IMR-90 (cell line): ENCODE results near the gene DIABLO. TPM values are rescaled to one million over a fixed set of nuclear protein-coding genes. Genes with fewer than 3 reads are reported as not detected.

Experiments used
- ATAC-seq: fragments of 200-7000 bp; cut with Tn5 transposase; 2 replicates; pipeline ENCODE4 v1.9.1; 2020; ENCODE audit warnings: low read depth, mild to moderate bottlenecking, moderate library complexity
- BruUV-seq: library from RNA; stranded (reverse); fragments of 400-500 nt; replicated peaks from 2 replicates; lab custom pipeline; 2021; lab: Mats Ljungman, UMichigan
- CTCF ChIA-PET: fragments of 300-600 bp; formaldehyde crosslinking; extraction: SDS; loops from one replicate; lab custom pipeline; 2021; ENCODE audit warnings: antibody characterized with exemption; lab: Yijun Ruan, JAX
- POLR2A ChIA-PET: fragments of 300-600 bp; sonication (Branson Sonifier 250); formaldehyde crosslinking; loops from one replicate; lab custom pipeline; 2022; ENCODE audit warnings: antibody characterized with exemption; ENCODE audit not compliant: unreplicated experiment; lab: Charles Lee
- DNase-seq: peaks from one replicate; pipeline ENCODE4 v3.0.0; 2013
- H2AFZ ChIP-seq: replicated peaks from 2 replicates; pipeline ENCODE3; 2013; ENCODE audit warnings: low read length, mild to moderate bottlenecking; ENCODE audit not compliant: poor library complexity
- H2AK5ac ChIP-seq: 2 replicates; pipeline ENCODE4 v1.6.1; 2013; ENCODE audit warnings: low read depth, low read length, inconsistent platforms
- H2AK9ac ChIP-seq: replicated peaks from 2 replicates; pipeline ENCODE3; 2013; ENCODE audit warnings: mild to moderate bottlenecking, low read depth, low read length, moderate library complexity; ENCODE audit not compliant: poor library complexity
- H2BK120ac ChIP-seq: 2 replicates; pipeline ENCODE4 v1.6.1; 2013; ENCODE audit warnings: low read depth, low read length, inconsistent platforms
- H2BK15ac ChIP-seq: 3 replicates; pipeline ENCODE4 v1.6.1; 2013; ENCODE audit warnings: low read depth, low read length, inconsistent platforms
- H2BK20ac ChIP-seq: 2 replicates; pipeline ENCODE4 v1.6.1; 2013; ENCODE audit warnings: low read depth, mild to moderate bottlenecking, inconsistent platforms, low read length, moderate library complexity
- H2BK5ac ChIP-seq: 2 replicates; pipeline ENCODE4 v1.6.1; 2013; ENCODE audit warnings: mild to moderate bottlenecking, low read depth, low read length, inconsistent platforms; ENCODE audit not compliant: poor library complexity, severe bottlenecking
- H3K14ac ChIP-seq: replicated peaks from 2 replicates; pipeline ENCODE4 v1.6.1; 2013; ENCODE audit warnings: low read depth, low read length, inconsistent platforms
- H3K18ac ChIP-seq: 2 replicates; pipeline ENCODE4 v1.6.1; 2013; ENCODE audit warnings: low read depth, low read length, control low read depth
- H3K23ac ChIP-seq: 2 replicates; pipeline ENCODE4 v1.6.1; 2013; ENCODE audit warnings: low read depth, low read length, inconsistent platforms
- H3K27ac ChIP-seq: 2 replicates; pipeline ENCODE4 v1.5.1; 2013; ENCODE audit warnings: mild to moderate bottlenecking, control low read depth, low read length; ENCODE audit not compliant: insufficient read depth
- H3K27me3 ChIP-seq: 2 replicates; pipeline ENCODE4 v1.6.1; 2013; ENCODE audit warnings: low read length; ENCODE audit not compliant: control insufficient read depth, insufficient read depth
- H3K36me3 ChIP-seq: 2 replicates; pipeline ENCODE4 v1.6.1; 2013; ENCODE audit warnings: low read length, mixed read lengths; ENCODE audit not compliant: control insufficient read depth, insufficient read depth
- H3K4ac ChIP-seq: 2 replicates; pipeline ENCODE4 v1.6.1; 2013; ENCODE audit warnings: low read depth, low read length, inconsistent platforms
- H3K4me1 ChIP-seq: 2 replicates; pipeline ENCODE4 v1.6.1; 2013; ENCODE audit warnings: low read length, mixed read lengths; ENCODE audit not compliant: control insufficient read depth, insufficient read depth
- H3K4me2 ChIP-seq: 2 replicates; pipeline ENCODE4 v1.6.1; 2013; ENCODE audit warnings: low read depth, mild to moderate bottlenecking, control low read depth, low read length, moderate library complexity
- H3K4me3 ChIP-seq: 2 replicates; pipeline ENCODE4 v1.5.1; 2013; ENCODE audit warnings: low read depth, mild to moderate bottlenecking, control low read depth, low read length, moderate library complexity; ENCODE audit not compliant: insufficient read depth
- H3K56ac ChIP-seq: 2 replicates; pipeline ENCODE4 v1.6.1; 2013; ENCODE audit warnings: low read length, inconsistent platforms; ENCODE audit not compliant: insufficient read depth; ENCODE audit errors: extremely low read depth
- H3K79me1 ChIP-seq, 2 experiments: 2 replicates each; pipeline ENCODE4 v1.6.1; 2013; ENCODE audit warnings: low read length in 2 of 2, inconsistent platforms in 1 of 2, low read depth in 1 of 2
- H3K9ac ChIP-seq: 2 replicates; pipeline ENCODE4 v1.6.1; 2013; ENCODE audit warnings: low read depth, low read length, control low read depth
- H3K9me1 ChIP-seq: 2 replicates; pipeline ENCODE4 v1.6.1; 2013; ENCODE audit warnings: low read length, inconsistent platforms; ENCODE audit not compliant: insufficient read depth
- H3K9me3 ChIP-seq: 2 replicates; pipeline ENCODE4 v1.6.1; 2013; ENCODE audit warnings: low read length; ENCODE audit not compliant: control insufficient read depth, insufficient read depth
- H4K20me1 ChIP-seq: 2 replicates; pipeline ENCODE4 v1.6.1; 2013; ENCODE audit warnings: low read length, inconsistent platforms; ENCODE audit not compliant: insufficient read depth
- H4K5ac ChIP-seq: 2 replicates; pipeline ENCODE4 v1.6.1; 2013; ENCODE audit warnings: mild to moderate bottlenecking, low read depth, low read length, control low read depth
- H4K8ac ChIP-seq, 2 experiments: 2 replicates each; pipeline ENCODE4 v1.6.1; 2013; ENCODE audit warnings: low read depth in 2 of 2, low read length in 2 of 2, control low read depth in 1 of 2, inconsistent platforms in 1 of 2
- H4K91ac ChIP-seq: 2 replicates; pipeline ENCODE4 v1.6.1; 2013; ENCODE audit warnings: low read depth, low read length, inconsistent platforms; ENCODE audit not compliant: insufficient read depth
- BHLHE40 ChIP-seq: fragments of 150-350 bp; IDR thresholded peaks from 2 replicates; pipeline ENCODE4 v1.6.1; 2016; ENCODE audit warnings: mild to moderate bottlenecking, low read depth, low read length
- CEBPB ChIP-seq: IDR thresholded peaks from 2 replicates; pipeline ENCODE4 v1.6.1; 2012; ENCODE audit warnings: low read depth, low read length, improper control_type of control experiment
- CHD1 ChIP-seq: IDR thresholded peaks from 2 replicates; pipeline ENCODE4 v1.6.1; 2012; ENCODE audit warnings: low read depth, low read length, improper control_type of control experiment
- CTCF ChIP-seq: conservative IDR thresholded peaks from 2 replicates; pipeline ENCODE4 v1.5.1; 2012; ENCODE audit warnings: mild to moderate bottlenecking, low read depth, low read length, improper control_type of control experiment
- ELK1 ChIP-seq: fragments of 150-350 bp; IDR thresholded peaks from 2 replicates; pipeline ENCODE4 v1.6.1; 2016; ENCODE audit warnings: low read depth, mild to moderate bottlenecking, low read length, moderate library complexity, borderline replicate concordance
- MAZ ChIP-seq: IDR thresholded peaks from 2 replicates; pipeline ENCODE4 v1.6.1; 2012; ENCODE audit warnings: low read depth, mild to moderate bottlenecking, low read length, improper control_type of control experiment, moderate library complexity, borderline replicate concordance
- RFX5 ChIP-seq: IDR thresholded peaks from 2 replicates; pipeline ENCODE4 v1.8.0; 2012; ENCODE audit warnings: low read depth, mild to moderate bottlenecking, low read length, moderate library complexity
- SMC3 ChIP-seq: fragments of 150-350 bp; IDR thresholded peaks from 2 replicates; pipeline ENCODE4 v1.6.1; 2016; ENCODE audit warnings: low read depth, mild to moderate bottlenecking, antibody characterized with exemption, low read length, moderate library complexity
- WGBS, 2 experiments: methylation state at CpG; one replicate each; pipeline versions ENCODE4 v1.1.5 to v1.1.7; 2013; ENCODE audit warnings: missing lambda C conversion rate in 2 of 2; ENCODE audit not compliant: insufficient read length in 1 of 2; ENCODE audit errors: extremely low coverage in 2 of 2; 5-methylcytosine and 5-hydroxymethylcytosine counted together
- dilution Hi-C: fragments of 300-500 bp; cut with HindIII; formaldehyde crosslinking; loops from one replicate; pipeline ENCODE4 v1.14.3; 2018; ENCODE audit warnings: low sequenced_read_pairs; ENCODE audit not compliant: unreplicated experiment
- in situ Hi-C: fragments of 300-500 bp; cut with MboI; formaldehyde crosslinking; loops from 3 replicates; pipeline ENCODE4 v1.14.3; 2019; ENCODE audit warnings: low sequenced_read_pairs, inconsistent platforms, mixed read lengths
- intact Hi-C: fragments of 100-400 bp; cut with micrococcal nuclease; formaldehyde crosslinking; loops from 2 replicates; pipeline ENCODE4 v1.10.0; 2022
- polyA plus RNA-seq, 3 experiments: library from polyadenylated mRNA; depleted of rRNA; stranded (reverse); fragments of >200 nt; gene quantifications; 2 replicates each; pipeline ENCODE4 v1.2.3, GENCODE V29; 2012; ENCODE audit warnings: low replicate concordance in 1 of 3
- total RNA-seq: library from RNA; depleted of rRNA; stranded (reverse); fragments of >200 nt; gene quantifications from 2 replicates; pipeline ENCODE4 v1.2.3, GENCODE V29; 2012
- TF ChIP-seq, protein P1 (sequence below): fragments of 150-350 bp; IDR thresholded peaks from 2 replicates; pipeline ENCODE4 v1.6.1; 2017; ENCODE audit warnings: mild to moderate bottlenecking, antibody characterized with exemption, low read length, low read depth

The DIABLO gene
- total and polyA plus RNA-seq, 2 of the 4 experiments (the other 2 are of a cell fraction), result 69.7 to 102 TPM

GRCh38 chr12:122182887-122183587, 42.8 kb downstream of the DIABLO start, which contains the start of gene LRRC43:
TSS of gene LRRC43 (plus strand) at chr12:122183123. CDS start at chr12:122183145, 22 bp downstream.
- H3K36me3 ChIP-seq, result no peaks in the 10 kb centered on the region
- 11% methylated on average over 35 of the region's 63 CpGs; no CpG with 5 or more reads in 1 of the 2 experiments for WGBS, 2 experiments
- H3K4me1 ChIP-seq, result peaks cover 5% of the 10 kb centered on the region; the same call in 1 of the 2 replicates
- H2BK15ac ChIP-seq, result no peak within 1 kb of the TSS
- H3K14ac ChIP-seq, result no peak within 1 kb of the TSS
- H3K27ac ChIP-seq, result no peak within 1 kb of the TSS
- no peak within 1 kb of the TSS for H3K23ac ChIP-seq
- no peak within 1 kb of the TSS for H3K9ac ChIP-seq
- intact Hi-C loops, result no loop called here
- H3K9me3 ChIP-seq, result 0 out of 2 replicates have a peak, but pooled peaks cover 2% of the 10 kb centered on the region
- H3K18ac ChIP-seq, result no peak within 1 kb of the TSS
- no peaks in the 10 kb centered on the region for H3K27me3 ChIP-seq
- peaks cover 4% of the 10 kb centered on the region; the same call in 1 of the 2 replicates for H4K20me1 ChIP-seq
- dilution Hi-C loops, result no loop called here
- H4K91ac ChIP-seq, result no peak within 1 kb of the TSS; the same call in 1 of the 2 replicates
- ChIA-PET CTCF (interaction anchor here (0.9 kb wide), 1 partner anchor 129 kb away, joined by 3 read pairs; no protein-coding TSS in a partner anchor), POLR2A (no interaction called here)
- TF ChIP-seq ELK1 (no peak), RFX5 (no peak), CHD1 (no peak), BHLHE40 (no peak), MAZ (no peak), CTCF (no peak), CEBPB (no peak), SMC3 (no peak)
- TF ChIP-seq, protein P1, sequence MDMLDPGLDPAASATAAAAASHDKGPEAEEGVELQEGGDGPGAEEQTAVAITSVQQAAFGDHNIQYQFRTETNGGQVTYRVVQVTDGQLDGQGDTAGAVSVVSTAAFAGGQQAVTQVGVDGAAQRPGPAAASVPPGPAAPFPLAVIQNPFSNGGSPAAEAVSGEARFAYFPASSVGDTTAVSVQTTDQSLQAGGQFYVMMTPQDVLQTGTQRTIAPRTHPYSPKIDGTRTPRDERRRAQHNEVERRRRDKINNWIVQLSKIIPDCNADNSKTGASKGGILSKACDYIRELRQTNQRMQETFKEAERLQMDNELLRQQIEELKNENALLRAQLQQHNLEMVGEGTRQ, result no peak
- H4K5ac ChIP-seq, result no peak within 1 kb of the TSS; the same call in 1 of the 2 replicates
- in situ Hi-C loops, result no loop called here
- peak within 1 kb of the TSS in 1 of 2 experiments; percentile 52; a peak in 1 of 4 replicates for H4K8ac ChIP-seq
- no peak within 1 kb of the TSS for H3K56ac ChIP-seq
- H3K4me2 ChIP-seq, result peak within 1 kb of the TSS; percentile 46; the same call in 1 of the 2 replicates
- BruUV-seq, result no TSS peak
- DNase-seq (no peak), ATAC-seq (no peak)
- H2BK20ac ChIP-seq, result no peak within 1 kb of the TSS
- H2AK5ac ChIP-seq, result peak within 1 kb of the TSS; percentile 59; the same call in 1 of the 2 replicates
- no peak within 1 kb of the TSS for H3K4ac ChIP-seq
- H2BK120ac ChIP-seq, result peak within 1 kb of the TSS; percentile 60; the same call in 1 of the 2 replicates
- peak within 1 kb of the TSS; percentile 89 for H2AFZ ChIP-seq
- H3K9me1 ChIP-seq, result peaks cover 3% of the 10 kb centered on the region; the same call in 1 of the 2 replicates
- peak within 1 kb of the TSS; percentile 31 for H3K4me3 ChIP-seq
- no peak within 1 kb of the TSS for H2BK5ac ChIP-seq
- no peaks in the 10 kb centered on the region for H3K79me1 ChIP-seq
- peak within 1 kb of the TSS; percentile 26 for H2AK9ac ChIP-seq
